Measurements from ENCODE around the gene CFAP44. TPM values are rescaled to one million over a fixed set of nuclear protein-coding genes. Genes with fewer than 3 reads are reported as not detected.
"Not testable (repeated sequence)": the region's sequence is repeated elsewhere in the genome, so short reads cannot be mapped to it uniquely, and the experiment has no call there.

CFAP44 gene
- polyA plus RNA-seq (ENCODE audit: insufficient read length in 10 of 10) = 10 to 100 TPM in 1 of 10 donors, 1 to 10 TPM in 9; 3.3 to 13.8 (median 6.0) TPM
- long read RNA-seq, donor 1 = 0 reads
- long read RNA-seq, donor 2 = 0 reads
- long read RNA-seq, donor 3 = 0 reads
- long read RNA-seq, donor 4 = 0 reads
- long read RNA-seq, donor 5 = 0 reads
- long read RNA-seq, donor 6 = 0 reads
- long read RNA-seq, donor 7 = 0 reads
- long read RNA-seq, donor 8 = 0 reads
- long read RNA-seq, donor 9 = 0 reads

DNA sequence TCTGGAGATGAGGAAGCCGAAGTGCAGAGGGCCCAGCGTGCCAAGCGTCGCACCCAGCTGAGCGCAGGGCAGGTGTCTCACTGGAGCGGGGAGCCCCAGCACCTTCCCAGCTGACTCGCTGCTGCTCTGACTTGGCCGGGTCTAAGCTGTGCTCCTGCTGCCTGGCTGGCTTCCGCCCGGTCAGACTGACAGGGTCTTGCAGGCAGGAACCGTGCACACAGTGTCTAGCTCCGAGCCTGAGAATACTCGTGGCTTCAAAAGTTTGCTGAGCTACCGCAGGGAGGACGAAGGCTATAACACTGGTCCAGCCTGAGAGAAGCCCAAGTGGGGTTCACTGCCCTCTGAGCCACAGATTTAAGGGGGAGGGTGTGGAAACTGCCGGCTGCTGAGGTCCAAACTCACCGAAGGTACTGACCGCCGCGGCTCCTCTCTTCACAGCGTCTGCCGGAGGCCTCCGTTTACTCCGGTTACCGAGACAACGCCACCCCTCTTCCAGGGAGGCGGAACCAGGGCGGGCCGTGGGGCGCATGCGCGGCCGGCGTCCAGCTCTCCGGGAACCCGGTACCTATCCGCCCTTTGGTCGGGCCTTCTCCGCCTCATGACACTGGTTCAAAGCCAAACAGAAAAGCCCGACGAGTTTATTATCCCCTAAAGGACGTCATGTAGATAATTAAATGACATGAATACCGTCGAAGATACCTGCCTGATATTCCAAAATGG is at the start of gene CFAP44:
TSS of gene CFAP44 (minus strand) at position 443 of the 720 bp plus-strand sequence. CDS start 7,829 bp downstream, outside the sequence.
- peak; percentile 64 to 92 (median 85) for DNase-seq

- DNase-seq = no peak
Measured at GRCh38 chr3:113485161-113485609, 43.9 kb upstream of the CFAP44 start.

DNA sequence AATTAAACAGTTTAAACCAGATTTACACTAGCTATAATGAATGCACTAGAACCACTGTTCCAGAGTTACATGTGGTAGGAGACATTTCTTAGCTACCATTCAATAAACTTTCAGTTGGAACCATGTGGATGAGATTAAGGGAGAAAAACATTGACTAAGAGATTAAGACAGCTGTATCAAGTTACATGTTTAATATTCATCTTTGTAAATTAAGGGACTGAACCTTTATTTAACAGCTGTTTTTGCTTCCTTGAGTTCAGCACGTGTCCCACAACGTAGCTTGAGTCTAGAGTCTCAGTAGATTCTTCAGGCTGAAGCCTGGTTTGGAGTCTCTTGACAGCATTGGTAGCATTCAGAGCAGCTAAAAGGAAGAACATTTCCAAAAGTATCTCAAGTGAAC is 27.2 kb upstream of the CFAP44 start:
- DNase-seq = no peak

- no peak for DNase-seq
Measured at GRCh38 chr3:113461488-113461887, 20.2 kb upstream of the CFAP44 start.

DNA sequence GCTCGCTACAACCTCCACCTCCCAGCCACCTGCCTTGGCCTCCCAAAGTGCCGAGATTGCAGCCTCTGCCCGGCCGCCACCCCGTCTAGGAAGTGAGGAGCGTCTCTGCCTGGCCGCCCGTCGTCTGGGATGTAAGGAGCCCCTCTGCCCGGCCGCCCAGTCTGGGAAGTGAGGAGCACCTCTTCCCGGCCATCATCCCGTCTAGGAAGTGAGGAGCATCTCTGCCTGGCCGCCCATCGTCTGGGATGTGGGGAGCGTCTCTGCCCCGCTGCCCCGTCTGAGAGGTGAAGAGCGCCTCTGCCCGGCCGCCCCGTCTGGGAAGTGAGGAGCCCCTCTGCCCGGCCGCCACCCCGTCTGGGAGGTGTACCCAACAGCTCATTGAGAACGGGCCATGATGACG is 17.3 kb upstream of the CFAP44 start:
- DNase-seq = not testable (repeated sequence)

- DNase-seq = no peak
Measured at GRCh38 chr3:113455446-113455845, 14.2 kb upstream of the CFAP44 start.

GRCh38 chr3:113454630-113455029 is 13.3 kb upstream of the CFAP44 start:
- DNase-seq = no peak

GRCh38 chr3:113454057-113454456 is 12.8 kb upstream of the CFAP44 start:
- DNase-seq = no peak

- no peak for DNase-seq
Measured at GRCh38 chr3:113450911-113451310, 9.6 kb upstream of the CFAP44 start.

DNA sequence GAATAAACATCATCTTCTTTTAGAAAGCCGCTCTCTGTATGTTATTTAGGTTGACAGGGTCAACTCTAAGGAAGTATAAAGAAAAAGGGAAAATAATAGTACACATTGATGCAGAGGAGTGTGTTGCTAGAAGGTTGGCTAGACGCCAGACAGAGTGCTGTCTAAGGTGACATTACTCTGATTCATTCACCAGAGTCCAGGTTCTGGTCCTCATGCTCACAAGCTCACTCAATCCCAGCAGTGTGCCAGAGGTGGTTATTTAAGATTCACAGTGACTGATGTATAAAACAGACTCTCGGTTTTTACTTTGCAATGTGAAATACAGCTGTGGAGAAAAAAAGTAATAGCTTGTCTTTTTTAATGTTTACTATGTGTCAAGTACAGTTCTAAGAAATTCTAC is 1.7 kb downstream of the CFAP44 start:
- DNase-seq = peak in 2 of 3 donors; percentile 36 to 51

DNA sequence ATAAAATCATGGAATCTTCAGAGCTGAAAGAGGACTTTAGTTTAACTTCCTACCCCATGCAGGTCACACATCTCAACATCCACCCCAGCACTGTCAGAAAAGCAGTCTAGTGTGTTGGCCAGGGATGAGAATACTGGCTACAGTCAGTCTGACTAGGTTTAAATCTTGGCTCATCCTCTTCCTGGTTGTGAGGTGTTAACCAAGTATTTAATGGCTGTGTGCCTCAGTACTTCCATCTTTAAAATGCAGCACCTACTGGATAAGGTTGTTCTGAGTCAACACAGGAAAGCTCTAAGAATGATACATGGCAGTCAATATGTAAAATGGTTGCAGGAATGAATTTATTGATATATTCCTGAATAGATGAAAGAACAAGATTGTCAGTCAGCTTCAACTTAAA is 3.1 kb downstream of the CFAP44 start:
- DNase-seq = no peak

- DNase-seq = no peak
Measured at GRCh38 chr3:113437411-113437810, 3.9 kb downstream of the CFAP44 start.

- DNase-seq = no peak
Measured at GRCh38 chr3:113436809-113437208, 4.5 kb downstream of the CFAP44 start.

- no peak for DNase-seq
Measured at GRCh38 chr3:113431811-113432210, 9.5 kb downstream of the CFAP44 start.

GRCh38 chr3:113428581-113428980 is 12.7 kb downstream of the CFAP44 start:
- DNase-seq = no peak

GRCh38 chr3:113423699-113424098 is 17.6 kb downstream of the CFAP44 start:
- DNase-seq = no peak

DNA sequence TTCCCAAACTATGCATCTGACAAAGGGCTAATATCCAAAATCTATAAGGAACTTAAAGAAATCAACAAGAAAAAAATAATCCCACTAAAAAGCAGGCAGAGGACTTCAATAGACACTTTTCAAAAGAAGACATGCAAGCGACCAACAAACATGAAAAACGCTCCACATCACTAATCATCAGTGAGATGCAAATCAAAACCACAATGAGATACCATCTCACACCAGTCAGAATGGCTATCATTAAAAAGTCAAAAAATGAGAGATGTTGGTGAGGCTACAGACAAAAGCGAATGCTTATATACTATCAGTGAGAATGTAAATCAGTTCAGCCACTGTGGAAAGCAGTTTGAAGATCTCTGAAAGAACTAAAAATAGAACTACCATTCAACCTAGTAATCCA is 20.2 kb downstream of the CFAP44 start:
- DNase-seq = no peak

GRCh38 chr3:113409676-113410075 is 31.6 kb downstream of the CFAP44 start:
- DNase-seq = no peak

GRCh38 chr3:113405180-113405579 is 36.1 kb downstream of the CFAP44 start:
- DNase-seq = peak in 1 of 3 donors; percentile 5

DNA sequence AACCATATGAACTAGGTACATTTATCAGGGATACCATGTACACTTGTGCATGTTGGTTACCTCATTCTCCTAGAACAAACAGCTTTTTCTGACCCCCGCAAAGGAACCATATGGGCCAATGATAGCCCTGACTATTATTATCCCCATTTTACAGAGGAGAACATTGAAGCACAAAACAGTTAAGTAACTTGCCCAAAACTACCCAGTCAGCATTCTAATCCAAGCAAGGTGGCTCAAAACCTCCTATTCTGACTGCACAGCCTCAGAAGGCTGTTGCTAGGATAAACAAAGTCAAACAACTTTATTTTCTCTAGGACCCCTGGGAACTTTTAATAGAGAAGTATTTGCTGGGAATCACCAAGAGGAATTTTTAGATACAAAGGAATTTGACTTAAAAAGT is 36.7 kb downstream of the CFAP44 start:
- no peak for DNase-seq

Data from muscle of back (tissue), 13 donors.